ENCODE data around the gene PEF1.
A peak's percentile ranks its signal among the peaks of the same experiment; 100 is the strongest.
"Not testable (repeated sequence)": the region's sequence is repeated elsewhere in the genome, so short reads cannot be mapped to it uniquely, and the experiment has no call there.

Gene PEF1

DNA sequence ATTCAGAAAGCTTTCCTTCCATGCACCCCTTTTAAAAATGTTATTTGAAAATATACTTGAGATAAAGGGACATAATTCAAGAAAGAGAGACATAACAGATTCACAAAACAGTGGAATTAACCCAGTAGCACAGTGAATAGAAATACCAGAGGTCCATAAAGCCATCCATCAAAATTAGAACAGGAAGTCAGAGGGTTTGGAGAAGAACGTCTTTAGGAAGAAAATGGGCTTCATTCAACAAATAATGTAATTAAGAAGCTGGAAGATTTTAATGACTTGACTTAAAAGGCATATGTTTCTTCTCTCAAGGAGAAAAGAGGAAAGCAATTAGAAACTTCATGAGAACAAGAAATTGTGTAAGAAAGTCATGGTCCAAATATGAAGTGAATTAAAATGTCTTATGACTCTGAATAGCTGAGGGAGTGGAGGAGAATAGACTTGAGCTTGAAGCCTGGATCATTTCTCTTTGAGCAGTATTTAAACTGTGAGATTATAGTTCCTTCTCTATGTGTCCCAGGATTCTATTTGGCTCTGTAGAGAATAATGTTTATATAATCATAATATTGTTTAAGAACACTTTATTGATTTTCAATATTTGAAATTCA is 35.1 kb downstream of the PEF1 start:
- DNase-seq (ENCODE audit: low spot score) = no peak

DNA sequence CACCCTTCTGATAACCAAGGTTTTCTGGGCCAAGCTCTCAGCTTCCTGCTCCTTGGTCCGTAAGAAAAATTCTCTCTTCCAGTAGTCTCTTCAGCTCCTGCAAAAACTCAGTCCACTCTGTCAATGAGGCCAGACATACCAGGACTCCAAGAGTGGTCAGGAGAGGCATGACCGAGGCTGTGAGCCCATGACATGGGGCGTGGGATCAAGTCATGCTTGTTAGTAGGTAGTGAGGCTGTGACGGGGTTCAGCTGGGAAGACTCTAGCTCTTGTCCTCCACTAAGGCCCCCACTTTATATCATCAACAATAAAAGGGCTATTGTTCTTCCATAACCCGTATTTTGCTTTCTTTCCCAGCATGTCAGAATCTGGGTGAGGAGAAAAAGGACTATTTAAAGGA is 37.3 kb downstream of the PEF1 start:
- DNase-seq (ENCODE audit: low spot score) = no peak

DNA sequence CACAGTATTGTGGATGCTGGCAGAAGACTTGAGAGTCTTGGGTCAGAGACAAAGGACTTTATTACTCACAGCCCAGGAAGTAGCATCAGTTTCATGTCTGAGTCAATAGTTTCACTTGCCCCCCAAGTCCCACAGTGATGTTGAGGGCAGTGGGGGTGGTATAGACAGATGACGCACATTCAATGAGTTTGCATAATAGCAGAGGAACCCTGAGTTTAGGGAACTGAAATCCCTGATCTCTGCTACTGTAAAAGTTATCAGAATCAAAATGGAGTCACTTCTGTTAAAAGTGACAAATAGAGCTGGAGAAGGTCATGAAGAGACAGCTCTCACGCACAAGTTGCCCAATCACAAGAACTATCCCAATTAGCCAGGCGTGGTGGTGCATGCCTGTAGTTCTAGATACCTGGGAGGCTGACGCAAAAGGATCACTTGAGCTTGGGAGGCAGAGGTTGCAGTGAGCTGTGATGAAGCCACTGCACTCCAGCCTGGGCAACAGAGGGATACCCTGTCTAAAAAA is 38.7 kb downstream of the PEF1 start:
- DNase-seq (ENCODE audit: low spot score) = no peak

DNA sequence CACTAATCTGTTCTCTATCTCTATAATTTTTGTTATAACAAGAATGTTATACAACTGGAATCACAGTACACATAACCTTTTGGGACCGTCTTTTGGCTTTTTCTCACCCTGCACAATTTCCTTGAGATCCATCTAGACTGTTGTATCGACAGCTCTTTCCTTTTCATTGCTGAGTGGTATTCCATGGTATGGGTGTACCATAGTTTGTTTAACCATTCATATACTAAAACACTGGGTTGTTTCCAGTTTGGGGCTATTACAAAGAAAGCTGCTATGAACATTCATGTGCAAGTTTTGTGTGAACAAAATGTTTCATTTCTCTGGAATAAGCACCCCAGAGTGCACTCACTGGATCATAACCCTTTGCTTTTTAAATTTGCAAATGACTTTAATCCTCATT is 42.6 kb downstream of the PEF1 start:
- DNase-seq (ENCODE audit: low spot score) = no peak

DNA sequence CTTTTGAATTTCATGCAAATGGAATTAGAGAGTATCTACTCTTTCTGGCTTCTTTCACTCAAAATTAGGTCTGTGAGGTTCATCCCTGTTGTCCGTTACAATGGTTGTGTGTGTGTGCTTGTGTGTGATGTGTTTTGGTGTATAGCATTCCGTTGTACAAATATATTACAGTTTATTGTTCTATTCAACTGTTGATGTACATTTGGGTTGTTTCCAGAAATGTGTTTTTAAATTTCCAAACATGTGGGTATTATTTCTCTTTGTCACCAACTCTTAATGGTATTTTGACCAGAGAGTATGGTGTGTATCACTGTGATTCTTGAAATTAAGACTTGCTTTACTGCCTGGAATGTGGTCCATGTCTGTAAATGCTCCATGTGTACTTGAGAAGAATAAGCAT is 44.0 kb downstream of the PEF1 start:
- no peak for DNase-seq (ENCODE audit: low spot score)

DNA sequence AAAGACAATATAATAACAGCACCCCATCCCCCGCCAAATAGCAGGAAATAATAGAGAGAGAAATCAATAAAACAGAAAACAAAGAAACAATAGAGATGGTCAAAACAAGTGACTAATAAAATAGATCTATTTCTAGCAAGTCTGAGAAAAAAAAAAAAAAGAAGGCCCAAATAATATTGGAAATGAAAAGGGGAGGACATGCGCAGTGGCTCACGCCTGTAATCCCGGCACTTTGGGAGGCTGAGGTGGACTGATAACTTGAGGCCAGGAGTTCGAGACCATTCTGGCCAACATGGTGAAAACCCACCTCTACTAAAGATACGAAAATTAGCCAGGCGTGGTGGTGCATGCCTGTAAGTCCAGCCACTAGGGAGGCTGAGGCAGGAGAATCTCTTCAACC is 45.7 kb downstream of the PEF1 start:
- DNase-seq (ENCODE audit: low spot score) = no peak

DNA sequence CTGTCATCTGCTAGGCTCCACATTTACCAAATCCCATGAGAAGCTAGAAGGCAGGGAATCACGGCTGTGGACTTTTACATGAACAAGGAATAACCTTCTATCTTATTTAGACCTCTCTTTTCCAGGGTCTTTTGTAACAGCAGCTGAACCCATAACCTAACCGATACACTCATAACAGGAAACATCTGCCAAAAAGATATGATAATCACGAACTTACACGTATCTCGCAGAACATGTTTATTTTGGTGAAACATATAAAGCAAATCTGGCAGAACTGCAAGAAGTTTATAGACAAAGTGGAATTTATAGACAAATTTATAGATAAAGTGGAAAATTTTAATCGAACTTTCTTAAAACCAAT is 48.0 kb downstream of the PEF1 start:
- DNase-seq (ENCODE audit: low spot score) = no peak

DNA sequence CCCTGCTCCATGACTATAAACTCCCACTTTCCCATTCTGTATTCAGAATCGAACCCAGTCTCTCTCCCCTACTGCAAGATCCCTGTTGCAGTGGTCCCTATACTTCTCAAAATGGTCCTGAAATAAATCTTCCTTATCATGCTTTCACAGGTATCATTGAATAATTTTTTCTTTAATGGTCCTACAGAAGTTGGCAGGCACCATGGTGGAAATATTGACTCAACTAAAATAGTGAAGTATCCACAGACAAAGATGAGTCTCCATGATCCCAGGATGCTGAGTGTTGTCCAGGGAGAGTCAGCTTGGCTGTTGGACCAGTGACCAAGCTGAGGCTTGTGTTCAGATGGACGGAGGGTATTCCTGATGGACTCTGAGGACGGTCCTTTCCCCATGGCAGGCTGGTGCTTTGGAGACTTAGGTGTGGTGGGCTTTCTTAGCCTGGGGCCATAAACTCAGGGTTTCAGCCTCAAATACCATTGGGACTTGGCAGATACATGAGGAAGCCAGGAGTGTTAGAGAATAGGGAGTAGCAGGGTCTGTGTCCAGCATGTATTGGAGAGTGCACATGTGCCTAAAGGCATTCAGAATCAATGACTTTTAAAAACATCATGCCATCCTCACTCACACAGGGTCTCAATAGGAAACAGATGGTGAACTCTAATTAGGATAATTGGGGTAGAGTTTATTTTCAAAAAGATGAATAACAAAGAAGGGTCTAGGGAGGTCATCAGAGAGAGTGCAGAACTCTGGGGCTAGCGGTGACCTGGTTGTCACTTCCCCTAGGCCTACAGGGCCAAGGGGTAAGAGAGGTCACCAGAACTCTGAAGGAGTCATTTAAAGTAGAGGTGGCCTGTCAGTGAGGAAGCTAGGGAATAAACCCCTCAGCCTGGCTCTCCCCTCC is 48.6 kb downstream of the PEF1 start:
- DNase-seq (ENCODE audit: low spot score) = no peak

DNA sequence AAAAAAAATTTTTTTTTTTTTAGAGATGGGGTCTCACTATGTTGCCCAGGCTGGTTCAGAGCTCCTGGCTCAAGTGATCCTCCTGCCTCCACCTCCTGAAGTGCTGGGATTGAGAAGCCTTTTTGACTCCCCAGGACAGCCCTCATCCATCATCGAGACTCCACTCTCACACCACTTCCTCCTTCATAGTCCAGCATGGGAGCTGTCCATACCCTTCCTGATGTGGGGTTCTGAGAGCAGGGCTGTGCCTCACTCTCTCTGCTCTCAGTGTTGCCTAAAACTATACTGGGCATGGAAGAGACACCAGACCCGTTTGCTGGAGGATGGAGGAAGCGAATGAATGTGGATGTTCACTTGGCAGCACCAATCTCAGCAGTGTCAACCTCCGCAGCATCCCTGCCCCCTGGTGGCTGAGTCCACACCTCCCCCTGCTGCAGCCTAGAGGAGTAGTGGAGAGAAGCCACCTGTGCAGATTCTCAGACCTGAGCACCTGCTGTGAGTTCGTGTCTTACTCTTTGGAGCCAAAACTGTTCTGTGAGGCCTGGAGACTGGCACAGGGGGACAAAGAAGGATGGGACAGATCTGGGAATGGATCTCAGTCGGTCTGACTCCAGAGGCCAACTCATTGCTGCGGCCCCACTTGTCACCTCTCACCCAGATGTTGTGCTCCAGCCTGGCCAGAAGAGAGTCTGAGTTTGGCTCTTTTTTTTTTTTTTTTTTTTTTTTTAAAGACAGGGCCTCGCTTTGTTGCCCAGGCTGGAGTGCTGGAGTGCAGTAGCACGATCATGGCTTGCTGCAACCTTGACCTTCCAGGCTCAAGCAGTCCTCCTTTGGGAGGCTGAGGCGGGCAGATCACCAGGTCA is 50.7 kb downstream of the PEF1 start:
- peak; percentile 78 for DNase-seq (ENCODE audit: low spot score)

DNA sequence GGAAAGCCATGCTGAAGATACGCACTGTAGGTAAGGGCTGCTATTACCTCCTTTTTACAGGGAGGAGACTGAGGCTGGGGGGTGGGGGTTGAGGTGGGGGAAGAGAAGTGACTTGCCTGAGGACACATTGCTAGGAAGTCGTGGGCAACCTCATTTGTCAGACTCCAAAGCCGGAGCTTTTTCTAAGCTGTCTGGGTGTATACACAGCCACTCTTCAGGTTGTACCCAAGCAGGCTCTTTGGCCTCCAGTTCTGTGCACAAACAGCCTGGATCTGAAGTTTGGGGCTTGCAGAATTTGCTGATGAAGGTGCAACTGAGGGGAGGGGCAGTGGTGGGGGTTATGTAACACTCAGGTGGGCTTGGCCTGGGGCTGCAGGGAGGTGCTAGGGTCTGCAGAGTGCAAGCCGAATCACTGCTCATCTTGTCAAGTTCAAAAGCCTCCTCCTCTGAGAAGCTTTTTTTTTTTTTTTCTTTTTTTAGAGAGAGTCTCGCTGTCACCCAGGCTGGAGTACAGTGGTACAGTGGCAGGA is 51.5 kb downstream of the PEF1 start:
- DNase-seq (ENCODE audit: low spot score) = no peak

DNA sequence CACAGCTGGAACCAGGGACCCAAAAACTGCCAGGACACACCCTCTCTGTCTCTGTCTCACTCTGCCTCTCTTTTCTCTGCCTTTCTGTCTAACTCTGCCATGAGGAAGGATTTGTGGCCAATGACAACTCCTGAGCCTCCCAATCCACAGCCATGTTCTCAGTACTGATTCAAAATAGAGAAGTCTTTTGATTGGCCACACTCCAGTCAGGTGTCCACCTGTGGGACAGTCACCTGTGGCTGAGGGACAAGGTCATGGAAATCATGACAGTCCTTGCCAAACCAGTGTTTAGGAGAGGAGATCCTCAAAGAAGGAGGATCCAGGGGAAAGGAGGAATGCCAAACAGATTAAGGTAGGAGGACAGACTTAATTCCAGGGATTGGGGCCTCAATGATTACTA is 52.5 kb downstream of the PEF1 start:
- no peak for DNase-seq (ENCODE audit: low spot score)

DNA sequence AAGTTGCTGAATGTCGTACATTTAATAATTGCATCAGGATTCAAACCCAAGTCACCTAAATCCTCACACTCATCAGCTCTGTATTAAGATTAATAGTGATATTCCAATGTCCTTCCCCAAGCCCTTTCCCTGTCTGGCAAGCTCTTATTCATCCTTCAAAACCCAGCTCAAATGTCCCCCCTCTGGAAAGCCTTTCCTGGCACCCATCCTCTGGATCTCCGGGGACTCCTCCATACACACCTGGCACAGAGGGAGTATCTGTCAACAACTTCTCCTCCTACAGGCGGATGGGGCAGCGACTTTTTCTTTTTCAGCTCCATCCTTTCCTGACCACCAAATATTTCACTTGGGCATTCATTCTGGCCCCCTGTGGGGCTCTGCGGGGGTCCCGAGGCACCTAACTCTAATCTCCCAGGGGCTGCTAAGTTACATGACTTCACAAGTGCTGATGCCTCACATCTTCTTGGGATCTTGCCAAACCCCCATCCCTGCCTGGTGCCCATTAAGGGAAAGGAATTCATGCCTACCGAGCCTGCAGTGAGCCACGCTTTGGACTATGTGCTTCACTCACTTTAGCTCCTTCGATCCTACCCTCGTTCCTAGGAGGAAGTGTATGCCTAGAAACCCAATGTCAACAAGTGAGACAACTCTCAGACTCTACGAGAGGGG is 53.1 kb downstream of the PEF1 start:
- no peak for DNase-seq (ENCODE audit: low spot score)

DNA sequence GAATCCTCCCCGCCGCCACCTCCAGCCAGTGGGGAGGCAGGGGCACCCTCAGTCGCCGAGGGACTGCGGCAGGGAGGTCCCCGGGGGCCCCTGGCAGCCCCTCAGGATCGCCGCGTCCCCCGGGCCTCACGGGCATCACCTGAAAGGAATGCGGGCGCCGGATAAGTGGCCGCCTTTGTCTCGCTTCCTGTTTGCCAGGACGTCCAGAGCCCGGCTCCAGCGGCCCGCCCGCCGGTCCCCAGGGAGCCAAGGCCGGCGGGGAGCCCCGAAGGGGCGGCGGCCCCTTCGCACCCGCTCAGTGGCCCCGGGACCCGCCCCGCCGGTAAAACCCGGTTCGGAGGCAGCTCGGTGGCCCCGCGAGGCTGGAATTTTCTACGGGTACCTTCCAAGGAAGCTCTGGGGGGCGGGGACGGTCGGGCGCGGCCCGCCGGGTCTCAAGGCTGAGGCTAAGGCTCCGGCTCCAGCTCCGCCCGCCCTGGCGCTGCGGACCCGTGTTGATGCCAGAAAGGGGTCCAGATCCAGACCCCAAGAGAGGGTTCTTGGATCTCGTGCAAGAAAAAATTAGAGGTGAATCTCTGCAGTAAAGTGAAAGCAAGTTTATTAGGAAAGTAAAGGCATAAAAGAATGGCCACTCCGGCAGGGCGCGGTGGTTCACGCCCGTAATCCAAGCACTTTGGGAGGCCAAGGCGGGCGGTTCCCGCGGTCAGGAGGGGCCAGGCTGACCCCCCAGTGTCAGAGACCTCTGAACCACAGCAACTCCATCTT is 55.7 kb downstream of the PEF1 start:
- DNase-seq (ENCODE audit: low spot score) = no peak

DNA sequence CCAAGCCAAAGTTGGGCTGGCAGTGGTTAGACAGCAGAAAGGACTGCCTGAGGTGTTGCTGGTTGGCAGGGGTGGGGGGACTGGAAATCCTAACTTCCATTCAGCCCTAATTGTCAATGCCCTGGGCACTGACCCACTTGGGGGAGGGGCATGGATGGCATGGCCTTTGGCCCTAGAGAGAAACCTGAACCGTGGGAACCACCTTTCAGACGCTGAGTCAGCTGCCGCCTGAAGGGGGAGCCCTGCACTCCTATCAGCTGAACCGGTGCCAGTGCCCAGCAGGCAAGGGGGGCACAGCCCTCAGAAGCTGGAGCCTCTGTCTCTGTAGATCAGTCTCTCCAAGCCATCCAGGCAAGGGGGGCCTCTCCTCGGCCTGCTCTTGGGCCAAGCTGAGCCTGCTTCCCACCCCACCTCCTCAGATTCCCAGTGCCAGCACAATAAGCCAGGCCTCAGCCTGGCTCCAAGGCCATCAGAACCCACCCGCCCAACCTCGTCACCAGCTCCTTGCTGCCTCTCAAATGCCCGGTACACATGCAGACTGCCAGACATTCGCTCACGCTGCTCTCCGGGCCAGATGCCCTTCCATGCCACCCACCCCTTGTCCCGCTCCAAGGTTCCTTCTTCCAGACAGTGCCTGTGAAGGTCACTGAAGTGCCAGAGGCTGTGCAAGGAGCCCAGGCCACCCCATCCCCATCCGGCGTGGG is 56.8 kb downstream of the PEF1 start:
- DNase-seq (ENCODE audit: low spot score) = no peak

DNA sequence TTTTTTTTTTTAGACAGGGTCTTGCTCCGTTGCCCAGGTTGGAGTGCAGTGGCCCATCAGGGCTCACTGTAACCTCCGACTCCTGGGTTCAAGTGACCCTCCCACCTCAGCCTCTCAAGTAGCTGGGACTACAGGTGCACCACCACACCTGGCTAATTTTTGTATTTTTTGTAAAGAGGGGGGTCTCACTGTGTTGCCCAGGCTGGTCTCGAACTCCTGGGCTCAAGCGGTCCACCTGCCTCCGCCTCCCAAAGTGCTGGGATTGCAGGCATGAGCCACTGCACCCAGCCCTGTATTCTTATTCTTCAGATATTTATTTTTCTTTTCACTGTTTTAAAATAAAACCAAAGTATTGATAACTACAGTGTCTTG is 57.4 kb downstream of the PEF1 start:
- DNase-seq (ENCODE audit: low spot score) = not testable (repeated sequence)

DNA sequence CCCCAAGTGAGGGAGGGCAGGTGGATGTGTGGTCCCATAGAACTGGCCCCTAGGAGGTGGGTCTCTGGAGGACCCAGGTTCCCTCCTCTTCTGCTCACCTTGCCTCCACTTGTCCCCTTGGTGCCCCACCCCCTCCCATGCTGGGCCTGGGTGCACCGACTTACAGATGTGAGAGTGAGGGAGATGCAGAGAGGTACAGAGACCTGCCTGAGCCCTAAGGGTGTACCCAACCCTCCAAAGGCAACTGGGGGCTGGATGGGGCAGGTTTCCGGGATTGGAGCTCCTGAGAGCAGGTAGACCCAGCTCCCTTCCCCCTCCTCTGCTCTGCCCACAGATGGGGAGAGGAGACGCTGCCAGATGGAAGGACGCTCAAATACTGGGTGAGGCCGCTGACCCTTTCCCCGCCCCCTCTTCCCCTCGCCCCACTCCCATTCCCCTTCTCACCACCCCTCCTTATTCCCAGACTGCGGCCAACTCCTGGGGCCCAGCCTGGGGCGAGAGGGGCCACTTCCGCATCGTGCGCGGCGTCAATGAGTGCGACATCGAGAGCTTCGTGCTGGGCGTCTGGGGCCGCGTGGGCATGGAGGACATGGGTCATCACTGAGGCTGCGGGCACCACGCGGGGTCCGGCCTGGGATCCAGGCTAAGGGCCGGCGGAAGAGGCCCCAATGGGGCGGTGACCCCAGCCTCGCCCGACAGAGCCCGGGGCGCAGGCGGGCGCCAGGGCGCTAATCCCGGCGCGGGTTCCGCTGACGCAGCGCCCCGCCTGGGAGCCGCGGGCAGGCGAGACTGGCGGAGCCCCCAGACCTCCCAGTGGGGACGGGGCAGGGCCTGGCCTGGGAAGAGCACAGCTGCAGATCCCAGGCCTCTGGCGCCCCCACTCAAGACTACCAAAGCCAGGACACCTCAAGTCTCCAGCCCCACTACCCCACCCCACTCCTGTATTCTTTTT is 58.0 kb downstream of the PEF1 start:
- no peak for DNase-seq (ENCODE audit: low spot score)

DNA sequence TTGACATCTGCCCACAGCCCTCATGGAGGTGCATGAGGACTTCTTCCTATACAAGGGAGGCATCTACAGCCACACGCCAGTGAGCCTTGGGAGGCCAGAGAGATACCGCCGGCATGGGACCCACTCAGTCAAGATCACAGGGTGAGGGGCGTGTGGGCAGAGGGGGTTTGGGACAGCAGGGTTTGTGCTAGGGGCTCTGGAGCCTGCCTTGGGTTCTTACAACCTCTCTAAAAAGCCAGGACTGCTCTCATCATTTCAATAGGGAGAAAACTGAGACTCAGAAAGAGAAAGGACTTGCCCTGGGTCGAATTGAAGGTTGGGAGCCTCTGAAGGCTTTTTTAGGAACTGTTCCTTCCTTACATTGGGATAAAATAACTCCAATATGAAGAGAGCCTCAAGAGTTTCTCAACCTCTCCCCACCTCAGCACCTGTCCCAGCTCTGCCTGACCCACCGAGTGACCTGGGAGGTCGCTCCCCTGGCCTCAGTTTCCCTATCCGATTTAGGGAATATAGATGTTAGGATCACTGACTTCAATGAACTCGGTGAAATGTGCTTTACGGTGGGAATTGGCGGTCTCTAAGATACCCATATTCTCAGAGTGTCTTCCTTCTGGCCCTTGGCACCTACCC is 58.8 kb downstream of the PEF1 start:
- DNase-seq (ENCODE audit: low spot score) = no peak

DNA sequence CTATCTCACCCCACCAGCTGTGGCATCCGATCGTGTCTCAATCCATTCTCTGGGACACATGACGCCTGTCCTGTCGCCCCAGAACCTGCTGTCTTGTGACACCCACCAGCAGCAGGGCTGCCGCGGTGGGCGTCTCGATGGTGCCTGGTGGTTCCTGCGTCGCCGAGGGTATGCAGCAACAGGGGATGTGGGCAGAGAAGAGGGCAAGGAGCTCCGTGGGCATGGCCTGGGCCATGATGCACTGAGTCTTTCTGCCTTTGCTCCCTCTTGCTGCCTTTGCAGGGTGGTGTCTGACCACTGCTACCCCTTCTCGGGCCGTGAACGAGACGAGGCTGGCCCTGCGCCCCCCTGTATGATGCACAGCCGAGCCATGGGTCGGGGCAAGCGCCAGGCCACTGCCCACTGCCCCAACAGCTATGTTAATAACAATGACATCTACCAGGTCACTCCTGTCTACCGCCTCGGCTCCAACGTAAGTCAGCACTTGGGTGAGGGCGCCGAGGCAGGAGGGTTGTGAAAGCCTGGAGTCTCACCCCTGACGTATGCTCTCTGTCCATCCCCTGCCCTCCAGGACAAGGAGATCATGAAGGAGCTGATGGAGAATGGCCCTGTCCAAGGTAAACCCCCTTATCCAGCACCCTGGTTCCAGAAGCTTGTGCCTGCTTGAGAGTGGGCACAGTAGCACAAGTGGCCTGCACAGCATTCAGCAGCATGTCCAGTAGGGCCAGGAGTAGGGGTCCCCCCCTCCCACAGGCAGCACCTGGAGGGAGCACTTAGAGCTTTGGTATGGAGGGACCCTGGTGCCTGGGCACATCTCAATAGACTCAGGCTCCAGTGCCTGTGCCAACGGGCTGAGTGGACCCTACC is 59.6 kb downstream of the PEF1 start:
- no peak for DNase-seq (ENCODE audit: low spot score)
